GM20431 (cell line): ENCODE data around the gene TCTN3.
"Not testable (repeated sequence)": the region's sequence is repeated elsewhere in the genome, so short reads cannot be mapped to it uniquely, and the experiment has no call there.

Source experiments
- in situ Hi-C: fragments of 300-500 bp; cut with MseI, MboI; formaldehyde crosslinking; loops from one replicate; pipeline ENCODE4 v1.15.0; 2020; ENCODE audit warnings: low sequenced_read_pairs; ENCODE audit not compliant: unreplicated experiment

TCTN3 gene, protein sequence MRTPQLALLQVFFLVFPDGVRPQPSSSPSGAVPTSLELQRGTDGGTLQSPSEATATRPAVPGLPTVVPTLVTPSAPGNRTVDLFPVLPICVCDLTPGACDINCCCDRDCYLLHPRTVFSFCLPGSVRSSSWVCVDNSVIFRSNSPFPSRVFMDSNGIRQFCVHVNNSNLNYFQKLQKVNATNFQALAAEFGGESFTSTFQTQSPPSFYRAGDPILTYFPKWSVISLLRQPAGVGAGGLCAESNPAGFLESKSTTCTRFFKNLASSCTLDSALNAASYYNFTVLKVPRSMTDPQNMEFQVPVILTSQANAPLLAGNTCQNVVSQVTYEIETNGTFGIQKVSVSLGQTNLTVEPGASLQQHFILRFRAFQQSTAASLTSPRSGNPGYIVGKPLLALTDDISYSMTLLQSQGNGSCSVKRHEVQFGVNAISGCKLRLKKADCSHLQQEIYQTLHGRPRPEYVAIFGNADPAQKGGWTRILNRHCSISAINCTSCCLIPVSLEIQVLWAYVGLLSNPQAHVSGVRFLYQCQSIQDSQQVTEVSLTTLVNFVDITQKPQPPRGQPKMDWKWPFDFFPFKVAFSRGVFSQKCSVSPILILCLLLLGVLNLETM

DNA sequence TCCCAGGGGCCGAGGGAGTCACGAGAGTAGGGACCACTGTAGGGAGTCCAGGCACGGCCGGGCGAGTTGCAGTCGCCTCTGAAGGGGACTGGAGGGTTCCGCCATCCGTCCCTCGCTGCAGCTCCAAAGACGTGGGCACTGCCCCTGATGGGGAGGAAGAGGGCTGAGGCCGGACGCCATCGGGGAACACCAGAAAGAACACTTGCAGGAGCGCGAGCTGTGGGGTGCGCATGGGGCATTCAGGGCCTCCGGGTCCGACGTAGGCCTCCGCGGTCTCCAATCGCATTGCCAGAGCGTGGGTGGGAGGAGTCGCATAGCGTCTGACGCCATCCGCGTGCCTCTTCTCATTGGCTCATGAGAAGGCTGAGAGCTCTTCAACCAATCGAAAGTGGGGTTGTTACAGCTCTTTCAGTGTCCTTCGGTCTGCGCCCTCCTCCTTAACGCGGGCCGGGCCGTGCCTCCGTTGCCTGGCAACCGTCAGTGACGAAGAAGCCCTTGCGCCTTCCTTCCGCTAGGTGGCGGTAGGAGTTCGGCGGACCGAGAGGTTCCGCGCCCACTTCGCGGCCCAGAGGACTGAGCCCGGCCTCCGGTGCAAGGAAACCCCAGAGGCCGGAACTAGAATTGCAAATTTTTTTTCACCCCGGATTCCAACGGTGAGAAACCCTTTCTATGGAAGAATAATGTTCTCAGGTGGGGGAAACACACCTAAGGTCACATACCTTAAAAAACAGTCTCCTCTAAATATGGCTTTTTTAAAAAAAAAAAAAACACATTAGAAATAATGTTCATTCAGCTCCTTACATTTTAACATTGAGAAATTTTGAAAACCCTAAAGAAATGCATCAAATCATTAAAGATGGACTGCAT, at the start of gene TCTN3:
TCTN3 (minus strand) TSS at position 260 of the 867 bp plus-strand sequence; CDS start at position 232, 28 bp downstream.
- in situ Hi-C loops = loop anchor here (10.0 kb wide), 1 partner anchor 151 kb away; no protein-coding TSS in a partner anchor

- in situ Hi-C loops = no loop called here
Measured at GRCh38 chr10:95742962-95743535, 49.3 kb upstream of the TCTN3 start.

DNA sequence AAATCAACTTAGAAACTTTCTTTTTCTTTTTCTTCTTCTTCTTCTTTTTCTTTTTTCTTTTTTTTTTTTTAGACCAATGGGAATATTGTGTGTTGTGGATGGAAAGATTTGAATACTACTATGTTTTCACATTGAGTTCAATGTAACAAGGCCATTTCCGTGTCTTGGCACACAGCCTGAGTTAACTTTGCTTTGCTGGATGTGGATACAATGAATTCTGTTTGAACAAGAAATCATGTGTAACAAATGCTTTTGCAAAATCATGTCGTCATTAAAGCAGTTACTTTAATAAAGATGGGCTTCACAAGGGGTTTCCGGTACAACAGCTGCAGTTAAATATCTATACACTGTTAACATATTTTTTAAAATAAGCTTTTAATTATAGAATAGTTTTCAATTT, 48.8 kb upstream of the TCTN3 start:
- in situ Hi-C loops = no loop called here

DNA sequence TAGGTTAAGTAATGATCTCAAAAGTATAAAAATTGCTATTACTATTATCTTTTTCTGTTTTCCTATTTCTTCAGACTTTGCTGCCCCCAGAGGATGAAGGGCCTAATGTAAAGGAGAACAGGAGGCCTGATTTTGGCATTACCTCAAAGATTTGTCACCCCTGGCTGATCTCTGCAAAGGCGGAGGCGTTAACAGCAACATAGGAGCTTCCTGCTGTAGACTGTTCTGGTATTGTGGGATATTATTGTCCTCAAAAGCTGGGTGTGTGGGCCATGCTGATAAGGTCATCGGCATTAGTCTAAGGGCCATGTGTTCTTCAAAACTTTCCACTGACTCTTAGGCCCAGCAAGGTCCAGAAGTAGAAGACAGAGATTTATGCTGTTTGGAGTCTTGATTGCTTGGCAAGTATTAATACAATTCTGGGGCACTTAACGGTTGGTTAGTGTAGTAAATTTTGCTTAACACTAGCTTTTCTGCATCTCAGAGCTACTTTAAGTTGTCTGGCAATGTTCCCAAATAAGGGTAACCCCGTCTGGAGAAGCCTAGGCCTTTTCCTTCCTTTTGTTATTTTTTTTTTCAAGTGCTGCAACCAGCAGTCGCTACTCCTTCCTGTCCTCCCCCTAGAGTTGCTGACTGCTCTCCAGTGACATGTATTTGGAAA, 48.2 kb upstream of the TCTN3 start:
- in situ Hi-C loops = no loop called here

- in situ Hi-C loops = no loop called here
Measured at GRCh38 chr10:95739056-95739455, 45.3 kb upstream of the TCTN3 start.

DNA sequence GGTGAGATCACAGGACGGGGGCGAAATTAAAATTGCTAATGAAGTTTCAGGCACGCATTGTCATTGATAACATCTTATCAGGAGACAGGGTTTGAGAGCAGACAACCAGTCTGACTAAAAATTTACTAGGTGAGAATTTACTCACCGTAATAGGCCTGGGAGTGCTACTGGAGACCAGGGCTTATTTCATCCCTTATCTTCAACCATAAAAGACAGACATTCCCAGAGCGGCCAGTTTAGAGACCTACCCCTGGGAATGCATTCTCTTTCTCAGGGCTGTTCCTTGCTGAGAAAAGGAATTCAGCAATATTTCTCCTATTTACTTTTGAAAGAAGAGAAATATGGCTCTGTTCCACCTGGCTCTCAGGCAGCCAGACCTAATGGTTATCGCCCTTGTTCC, 39.2 kb upstream of the TCTN3 start:
- in situ Hi-C loops = not testable (repeated sequence)

GRCh38 chr10:95730233-95730632, 36.5 kb upstream of the TCTN3 start:
- in situ Hi-C loops = no loop called here

GRCh38 chr10:95729323-95730055, 35.8 kb upstream of the TCTN3 start:
- in situ Hi-C loops = no loop called here

DNA sequence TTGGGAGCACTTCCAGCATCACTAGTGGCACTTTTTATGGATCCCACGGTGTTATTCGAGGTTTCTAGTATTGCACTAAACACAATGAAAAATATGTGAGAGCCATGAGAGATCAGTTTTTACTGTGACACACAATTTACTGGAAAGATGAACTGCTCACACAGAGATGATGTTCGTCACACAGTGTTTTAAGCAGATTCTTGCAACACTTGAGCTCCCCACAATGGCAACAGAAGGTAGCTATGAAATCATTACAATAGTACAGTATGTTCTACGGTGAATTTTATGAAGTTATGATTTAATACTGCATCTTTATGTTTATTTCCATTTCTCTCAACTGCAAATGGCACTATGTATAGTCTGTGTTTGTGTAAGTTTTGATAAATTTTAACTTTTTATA, 34.8 kb upstream of the TCTN3 start:
- in situ Hi-C loops = no loop called here

DNA sequence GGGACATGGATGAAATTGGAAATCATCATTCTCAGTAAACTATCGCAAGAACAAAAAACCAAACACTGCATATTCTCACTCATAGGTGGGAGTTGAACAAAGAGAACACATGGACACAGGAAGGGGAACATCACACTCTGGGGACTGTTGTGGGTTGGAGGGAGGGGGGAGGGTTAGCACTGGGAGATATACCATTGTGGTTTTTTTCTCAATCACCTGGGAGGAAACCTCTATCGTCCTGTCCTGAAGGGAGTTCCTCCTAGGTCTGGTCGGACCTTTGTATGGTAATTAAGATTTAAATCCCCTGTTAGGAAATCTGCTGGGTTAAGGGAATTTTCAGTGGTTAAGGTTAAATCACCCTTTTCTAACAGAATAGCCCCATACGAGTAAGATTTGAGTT, 28.8 kb upstream of the TCTN3 start:
- in situ Hi-C loops = not testable (repeated sequence)

DNA sequence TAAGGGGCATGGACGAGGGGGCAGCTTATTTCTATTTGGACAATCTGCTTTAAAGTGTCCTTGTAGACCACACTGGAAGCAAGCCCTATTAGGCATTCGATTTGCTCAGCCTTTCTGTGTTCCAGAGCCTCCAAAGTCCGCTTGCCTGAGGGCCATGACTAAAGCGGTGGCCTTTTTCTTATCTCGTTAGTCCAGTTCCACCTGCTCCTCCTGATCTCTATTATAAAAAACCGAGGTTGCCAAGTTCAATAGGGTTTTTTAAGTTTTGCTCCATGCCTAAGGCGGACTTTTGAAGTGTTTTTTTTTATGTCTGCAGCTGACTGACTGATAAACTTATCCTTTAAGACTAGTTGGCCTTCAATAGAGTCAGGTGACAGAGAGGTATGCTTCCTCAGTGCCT, 27.0 kb upstream of the TCTN3 start:
- in situ Hi-C loops = not testable (repeated sequence)

DNA sequence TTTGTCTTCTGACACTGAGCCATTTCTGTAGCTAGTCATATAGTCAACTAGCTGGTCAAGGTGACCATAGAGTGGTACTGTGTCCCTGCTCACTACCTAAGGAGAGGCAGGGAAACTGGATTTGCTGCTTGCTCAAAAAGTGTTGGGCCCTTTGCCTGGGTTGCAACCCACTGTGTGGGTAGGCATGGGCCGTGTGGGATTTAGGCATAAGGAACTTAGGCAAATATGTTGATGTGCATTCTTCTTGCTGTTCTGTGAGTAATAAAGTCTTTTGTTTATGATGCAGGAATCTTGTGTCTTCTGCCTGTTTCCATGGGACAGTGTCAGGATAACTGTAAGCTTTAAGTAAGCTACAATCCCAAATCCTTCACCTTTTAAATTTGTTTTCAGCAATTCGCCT, 23.1 kb upstream of the TCTN3 start:
- in situ Hi-C loops = no loop called here

DNA sequence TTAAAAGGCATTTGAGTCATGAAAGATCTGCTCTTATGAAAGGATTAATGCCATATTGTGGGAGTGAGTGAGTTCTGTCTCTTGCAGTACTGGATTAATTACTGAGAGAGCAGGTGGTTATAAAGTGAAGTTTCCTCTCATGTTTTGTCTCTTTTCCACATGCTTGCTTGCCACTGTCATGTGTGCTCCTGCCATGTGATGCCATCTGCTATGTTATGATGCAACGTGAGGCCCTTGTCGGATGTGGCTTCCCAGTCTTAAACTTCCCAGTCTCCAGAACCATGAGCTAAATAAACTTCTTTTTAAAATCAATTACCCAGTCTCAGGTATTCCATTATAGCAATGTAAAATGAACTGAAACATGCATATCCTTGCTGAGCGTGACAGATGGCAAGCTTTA, 22.7 kb upstream of the TCTN3 start:
- in situ Hi-C loops = no loop called here

GRCh38 chr10:95711492-95711891, 17.8 kb upstream of the TCTN3 start:
- in situ Hi-C loops = no loop called here

- in situ Hi-C loops = no loop called here
Measured at GRCh38 chr10:95706990-95707389, 13.3 kb upstream of the TCTN3 start.

- in situ Hi-C loops = no loop called here
Measured at GRCh38 chr10:95706573-95706972, 12.8 kb upstream of the TCTN3 start.

- in situ Hi-C loops = loop anchor here (10.0 kb wide), 1 partner anchor 146 kb away; no protein-coding TSS in a partner anchor
Measured at GRCh38 chr10:95698415-95698814, 4.7 kb upstream of the TCTN3 start.

GRCh38 chr10:95697429-95697828, 3.7 kb upstream of the TCTN3 start:
- in situ Hi-C loops = loop anchor here (10.0 kb wide), 1 partner anchor 147 kb away; no protein-coding TSS in a partner anchor

DNA sequence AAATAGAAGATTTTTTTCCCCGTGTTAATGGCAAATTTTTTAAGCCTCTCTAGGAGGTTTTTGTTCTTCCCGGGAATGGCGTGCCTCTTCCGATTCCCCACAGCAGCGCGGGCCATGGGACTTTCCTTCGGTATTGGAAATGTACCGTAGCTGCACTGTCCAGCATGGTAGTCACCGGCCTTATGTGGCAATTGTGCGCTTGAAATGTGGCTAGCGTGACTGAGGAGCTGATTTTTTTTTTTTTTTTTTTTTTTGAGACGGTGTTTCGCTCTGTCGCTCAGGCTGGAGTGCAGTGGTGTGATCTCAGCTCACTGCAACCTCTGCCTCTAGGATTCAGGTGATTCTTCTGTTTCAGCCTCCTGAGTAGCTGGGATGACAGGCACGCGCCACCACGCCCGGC, 938 bp upstream of the TCTN3 start:
- in situ Hi-C loops = loop anchor here (10.0 kb wide), 1 partner anchor 150 kb away; no protein-coding TSS in a partner anchor
